WTC11 (cell line): ENCODE data around the gene NPL. TPM values are rescaled to one million over a fixed set of nuclear protein-coding genes. Genes with fewer than 3 reads are reported as not detected.

Experiments
- ATAC-seq: fragments of 200-7000 bp; cut with Tn5 transposase; 2 replicates; pipeline ENCODE4 v1.10.0; 2021; ENCODE audit warnings: mild to moderate bottlenecking, moderate library complexity
- CTCF ChIA-PET: fragments of 300-600 bp; sonication (Branson Sonifier 250); formaldehyde crosslinking; loops from one replicate; lab custom pipeline; 2021; ENCODE audit warnings: antibody characterized with exemption; lab: Charles Lee
- POLR2A ChIA-PET: fragments of 350-600 bp; sonication (Branson Sonifier 250); formaldehyde crosslinking; loops from one replicate; lab custom pipeline; 2021; ENCODE audit warnings: antibody characterized with exemption; lab: Charles Lee
- DNase-seq: peaks from one replicate; pipeline ENCODE4 v3.0.0; 2021; ENCODE audit warnings: low spot score
- H3K27ac Mint-ChIP-seq: 2 replicates; pipeline ENCODE4 v1.8.0; 2021; ENCODE audit warnings: mixed read lengths
- H3K27me3 Mint-ChIP-seq: 2 replicates; pipeline ENCODE4 v1.8.0; 2021; ENCODE audit warnings: low read depth, mild to moderate bottlenecking, moderate library complexity, mixed read lengths
- H3K36me3 Mint-ChIP-seq: 2 replicates; pipeline ENCODE4 v1.8.0; 2021; ENCODE audit warnings: mixed read lengths
- H3K4me1 Mint-ChIP-seq: 2 replicates; pipeline ENCODE4 v1.8.0; 2022; ENCODE audit warnings: mixed read lengths
- H3K4me3 Mint-ChIP-seq: 2 replicates; pipeline ENCODE4 v1.8.0; 2021; ENCODE audit warnings: mild to moderate bottlenecking, moderate library complexity, mixed read lengths
- H3K9me3 Mint-ChIP-seq: 2 replicates; pipeline ENCODE4 v1.8.0; 2021; ENCODE audit warnings: mixed read lengths
- CBFB ChIP-seq: sonication (generic); formaldehyde crosslinking; IDR thresholded peaks from 2 replicates; pipeline ENCODE4 v1.8.1; 2022; ENCODE audit warnings: mild to moderate bottlenecking, low read depth, missing genetic modification reagents
- CTCF ChIP-seq: fragments of 200-600 bp; IDR thresholded peaks from 2 replicates; pipeline ENCODE4 v1.8.0; 2022; ENCODE audit warnings: antibody characterized with exemption
- EMX1 ChIP-seq: fragments of 250-450 bp; sonication (Bioruptor Pico); IDR thresholded peaks from 2 replicates; pipeline ENCODE4 v1.8.0; 2021; ENCODE audit warnings: mild to moderate bottlenecking
- GABPB1 ChIP-seq: sonication (generic); formaldehyde crosslinking; IDR thresholded peaks from 2 replicates; pipeline ENCODE4 v1.8.1; 2023; ENCODE audit warnings: mild to moderate bottlenecking, missing genetic modification reagents
- MLX ChIP-seq: sonication (generic); formaldehyde crosslinking; IDR thresholded peaks from 2 replicates; pipeline ENCODE4 v1.8.1; 2023; ENCODE audit warnings: mild to moderate bottlenecking, missing genetic modification reagents, moderate library complexity
- RELA ChIP-seq: sonication (generic); formaldehyde crosslinking; IDR thresholded peaks from 2 replicates; pipeline ENCODE4 v1.8.1; 2022; ENCODE audit warnings: missing genetic modification reagents, mild to moderate bottlenecking, borderline replicate concordance
- RORB ChIP-seq: fragments of 250-450 bp; sonication (Bioruptor Pico); IDR thresholded peaks from 2 replicates; pipeline ENCODE4 v1.9.0; 2021; ENCODE audit warnings: mild to moderate bottlenecking
- SMAD4 ChIP-seq: sonication (generic); formaldehyde crosslinking; IDR thresholded peaks from 2 replicates; pipeline ENCODE4 v1.8.0; 2022; ENCODE audit warnings: mild to moderate bottlenecking, missing genetic modification reagents
- STAT6 ChIP-seq: sonication (generic); formaldehyde crosslinking; conservative IDR thresholded peaks from 2 replicates; pipeline ENCODE4 v1.8.1; 2023; ENCODE audit warnings: mild to moderate bottlenecking, low read depth, missing genetic modification reagents, moderate library complexity
- TEAD4 ChIP-seq: sonication (generic); formaldehyde crosslinking; IDR thresholded peaks from 2 replicates; pipeline ENCODE4 v1.8.0; 2022; ENCODE audit warnings: mild to moderate bottlenecking, missing genetic modification reagents
- ZNF281 ChIP-seq: sonication (generic); formaldehyde crosslinking; IDR thresholded peaks from 2 replicates; pipeline ENCODE4 v1.8.0; 2023; ENCODE audit warnings: mild to moderate bottlenecking, missing genetic modification reagents
- ZNF317 ChIP-seq: sonication (generic); formaldehyde crosslinking; IDR thresholded peaks from 2 replicates; pipeline ENCODE4 v1.8.1; 2023; ENCODE audit warnings: low read depth, mild to moderate bottlenecking, moderate library complexity, missing genetic modification reagents, borderline replicate concordance
- ZNF423 ChIP-seq: fragments of 250-450 bp; sonication (Bioruptor Pico); IDR thresholded peaks from 2 replicates; pipeline ENCODE4 v2.1.2; 2022; ENCODE audit warnings: mild to moderate bottlenecking, moderate library complexity
- total RNA-seq: library from RNA; stranded (reverse); gene quantifications from 3 replicates; pipeline ENCODE4 v1.2.3, GENCODE V29; 2021

Gene NPL
- total RNA-seq, 1 experiment from 2014 or later: 3.6 TPM

- Mint-ChIP-seq H3K27me3 (no peaks in the 10 kb centered on the region), H3K36me3 (no peaks in the 10 kb centered on the region), H3K4me1 (peaks cover 28% of the 10 kb centered on the region), H3K9me3 (no peaks in the 10 kb centered on the region), H3K4me3 (no peak overlapping the region), H3K27ac (no peak overlapping the region)
- CTCF ChIA-PET: no interaction called here
- POLR2A ChIA-PET: no interaction called here
- DNase-seq (no peak), ATAC-seq (no peak)
- no peak for TF ChIP-seq GABPB1 (CRISPR knock-in tag)
Measured at GRCh38 chr1:182778862-182779261, 10.7 kb upstream of the NPL start.

GRCh38 chr1:182779530-182779929 lies 10.0 kb upstream of the NPL start:
- no peak for DNase-seq
- no peak overlapping the region for H3K27ac Mint-ChIP-seq
- no peaks in the 10 kb centered on the region for H3K27me3 Mint-ChIP-seq
- no peaks in the 10 kb centered on the region for H3K36me3 Mint-ChIP-seq
- H3K4me3 Mint-ChIP-seq: no peak overlapping the region
- ATAC-seq: no peak
- no peak for TF ChIP-seq TEAD4
- TF ChIP-seq ZNF423 (CRISPR knock-in tag): no peak
- TF ChIP-seq CBFB (CRISPR knock-in tag): no peak
- TF ChIP-seq ZNF317 (CRISPR knock-in tag): no peak
- no peak for TF ChIP-seq ZNF281 (CRISPR knock-in tag)
- TF ChIP-seq RELA: no peak
- TF ChIP-seq SMAD4 (CRISPR knock-in tag): no peak
- no peak for TF ChIP-seq EMX1 (CRISPR knock-in tag)
- no peak for TF ChIP-seq MLX (CRISPR knock-in tag)
- no peak for TF ChIP-seq STAT6 (CRISPR knock-in tag)
- POLR2A ChIA-PET: no interaction called here
- no peaks in the 10 kb centered on the region for H3K9me3 Mint-ChIP-seq
- CTCF ChIA-PET: interaction anchor here (1.0 to 12.0 kb wide), 2 partner anchors 79 to 180 kb away, joined by 4 to 669 read pairs; partner anchors contain the start of gene RGS16
- H3K4me1 Mint-ChIP-seq: peaks cover 28% of the 10 kb centered on the region

GRCh38 chr1:182781841-182782586 lies 7.6 kb upstream of the NPL start:
- DNase-seq: peak; percentile 79
- no peak overlapping the region for H3K27ac Mint-ChIP-seq
- ATAC-seq: peak; percentile 79
- peaks cover 18% of the 10 kb centered on the region for H3K4me1 Mint-ChIP-seq
- H3K9me3 Mint-ChIP-seq: no peaks in the 10 kb centered on the region
- TF ChIP-seq CTCF: peak; percentile 63
- no peak for TF ChIP-seq RORB (CRISPR knock-in tag)
- POLR2A ChIA-PET: interaction anchor here (0.6 to 2.1 kb wide), 6 partner anchors 57 to 186 kb away, joined by 3 to 7 read pairs (median 4); no protein-coding TSS in a partner anchor
- H3K36me3 Mint-ChIP-seq: no peaks in the 10 kb centered on the region
- CTCF ChIA-PET: interaction anchor here (0.5 to 12.0 kb wide), 46 partner anchors 9 to 638 kb away, joined by 3 to 669 read pairs (median 6); partner anchors contain the start of genes RGS16, RGS8 and RNASEL
- H3K4me3 Mint-ChIP-seq: no peak overlapping the region
- H3K27me3 Mint-ChIP-seq: peaks cover 4% of the 10 kb centered on the region
